K562 (cell line): ENCODE data around the gene RARRES2. TPM values are rescaled to one million over a fixed set of nuclear protein-coding genes. Genes with fewer than 3 reads are reported as not detected.

ENCODE experiments used
- BRD4 ChIP-seq: fragments of 200-600 bp; sonication (generic); IDR thresholded peaks from 2 replicates; pipeline ENCODE4 v1.6.1; 2017; ENCODE audit warnings: inconsistent platforms
- KDM5B ChIP-seq: fragments of 200-600 bp; sonication (generic); IDR thresholded peaks from 2 replicates; pipeline ENCODE4 v1.6.1; 2012; ENCODE audit warnings: low read depth, mild to moderate bottlenecking, moderate library complexity, low read length, control low read depth, inconsistent platforms; ENCODE audit not compliant: insufficient replicate concordance
- PHTF2 ChIP-seq: fragments of 250-450 bp; sonication (Bioruptor Pico); IDR thresholded peaks from 2 replicates; pipeline ENCODE4 v1.5.0; 2021; ENCODE audit warnings: mild to moderate bottlenecking
- RERE ChIP-seq: sonication (generic); formaldehyde crosslinking; IDR thresholded peaks from 2 replicates; pipeline ENCODE4 v1.8.0; 2023; ENCODE audit warnings: missing genetic modification reagents, mild to moderate bottlenecking, borderline replicate concordance
- ZBTB33 ChIP-seq: sonication (generic); formaldehyde crosslinking; IDR thresholded peaks from 2 replicates; pipeline ENCODE4 v1.8.1; 2023; ENCODE audit warnings: mild to moderate bottlenecking, missing genetic modification reagents
- ZNF224 ChIP-seq: sonication (generic); formaldehyde crosslinking; IDR thresholded peaks from 2 replicates; pipeline ENCODE4 v1.8.0; 2022; ENCODE audit warnings: mild to moderate bottlenecking, missing genetic modification reagents
- ZNF407 ChIP-seq: fragments of 450-650 bp; IDR thresholded peaks from 2 replicates; pipeline ENCODE4 v1.6.1; 2016; ENCODE audit warnings: low read depth
- ZNF436 ChIP-seq: fragments of 250-450, 450-650 bp; sonication (Bioruptor Pico); formaldehyde crosslinking; IDR thresholded peaks from 2 replicates; pipeline ENCODE4 v1.7.0; 2020; ENCODE audit warnings: mild to moderate bottlenecking
- ZNF511 ChIP-seq: sonication (generic); formaldehyde crosslinking; IDR thresholded peaks from 2 replicates; pipeline ENCODE4 v1.8.0; 2022; ENCODE audit warnings: mild to moderate bottlenecking, missing genetic modification reagents
- polyA plus RNA-seq, 8 experiments: library from polyadenylated mRNA; depleted of rRNA in 4 of 8; stranded (reverse) in 5 of 8; unstranded in 3 of 8; fragments of >200 nt; fragmentation: Nextera tagmentation in 2 of 8; fragmentation: Illumina TruSeq in 1 of 8; extraction: Ambion mirVana in 2 of 8; extraction: Trizol in 1 of 8; gene quantifications; 2 replicates each; pipeline versions ENCODE4 v1.2.1 to v1.2.3, GENCODE V29; 2011 to 2014; ENCODE audit warnings: inconsistent platforms in 1 of 8, missing spikeins in 1 of 8
- total RNA-seq, 7 experiments: library from RNA; depleted of rRNA in 6 of 7; stranded (reverse); fragments of >200 nt in 6 of 7; fragmentation: Illumina TruSeq in 2 of 7; extraction: Trizol in 2 of 7; gene quantifications; 2 replicates each; pipeline versions ENCODE4 v1.2.1 to v1.2.3, GENCODE V29; 2011 to 2021; ENCODE audit warnings: low replicate concordance in 1 of 7

RARRES2 gene
- total and polyA plus RNA-seq, 9 of the 15 experiments (the other 6 are each of a cell fraction or from before 2014, with no cell fraction given): 0.11 to 1.7 (median 0.23) TPM; not detected in 6

- TF ChIP-seq ZBTB33 (peak; percentile 62), KDM5B (peak; percentile 35), RERE (CRISPR knock-in tag) (peak; percentile 87; the same call in 1 of the 2 replicates), ZNF436 (no peak), BRD4 (0 out of 2 replicates have a peak, but pooled peaks have one; percentile 49), ZNF224 (peak; percentile 84; the same call in 1 of the 2 replicates), ZNF407 (peak; percentile 63; the same call in 1 of the 2 replicates), PHTF2 (CRISPR knock-in tag) (no peak), ZNF511 (CRISPR knock-in tag) (no peak)
These were observed 27.7 kb upstream of the RARRES2 start (continued) for GRCh38 chr7:150368884-150369747.
